BLaER1 treated with 17β-estradiol and CSF1 and Interleukin-3, amounts not matched to agents 10 nM and 100 nM (cell line): ENCODE measurements around the gene NCOA3.
"Not testable (repeated sequence)": the region's sequence is repeated elsewhere in the genome, so short reads cannot be mapped to it uniquely, and the experiment has no call there.

Source experiments
- H3K27ac ChIP-seq, 11 experiments: shearing (Covaris generic); formaldehyde crosslinking; 2 replicates each; pipeline ENCODE4 v1.8.1; 2022
- H3K27me3 ChIP-seq, 11 experiments: shearing (Covaris generic); formaldehyde crosslinking; 2 replicates each; pipeline ENCODE4 v1.8.1; 2022
- H3K36me3 ChIP-seq, 11 experiments: shearing (Covaris generic); formaldehyde crosslinking; 2 replicates each; pipeline ENCODE4 v1.8.1; 2022
- H3K4me1 ChIP-seq, 10 experiments: shearing (Covaris generic); formaldehyde crosslinking; 2 replicates each; pipeline ENCODE4 v1.8.1; 2022
- H3K4me2 ChIP-seq, 11 experiments: shearing (Covaris generic); formaldehyde crosslinking; 2 replicates each; pipeline ENCODE4 v1.8.1; 2022
- H3K4me3 ChIP-seq, 10 experiments: shearing (Covaris generic); formaldehyde crosslinking; 2 replicates each; pipeline ENCODE4 v1.8.1; 2022
- H3K9ac ChIP-seq, 11 experiments: shearing (Covaris generic); formaldehyde crosslinking; 2 replicates each; pipeline ENCODE4 v1.8.1; 2022
- H3K9me3 ChIP-seq, 11 experiments: shearing (Covaris generic); formaldehyde crosslinking; replicated peaks in 1 of 11; 2 replicates each; pipeline ENCODE4 v1.8.1; 2022
- H4K20me1 ChIP-seq, 11 experiments: shearing (Covaris generic); formaldehyde crosslinking; 2 replicates each; pipeline ENCODE4 v1.8.1; 2022
- Cebpa-rat ChIP-seq, 11 experiments: shearing (Covaris generic); IDR thresholded peaks; 2 replicates each; pipeline ENCODE4 v1.8.1; 2022

The NCOA3 gene

DNA sequence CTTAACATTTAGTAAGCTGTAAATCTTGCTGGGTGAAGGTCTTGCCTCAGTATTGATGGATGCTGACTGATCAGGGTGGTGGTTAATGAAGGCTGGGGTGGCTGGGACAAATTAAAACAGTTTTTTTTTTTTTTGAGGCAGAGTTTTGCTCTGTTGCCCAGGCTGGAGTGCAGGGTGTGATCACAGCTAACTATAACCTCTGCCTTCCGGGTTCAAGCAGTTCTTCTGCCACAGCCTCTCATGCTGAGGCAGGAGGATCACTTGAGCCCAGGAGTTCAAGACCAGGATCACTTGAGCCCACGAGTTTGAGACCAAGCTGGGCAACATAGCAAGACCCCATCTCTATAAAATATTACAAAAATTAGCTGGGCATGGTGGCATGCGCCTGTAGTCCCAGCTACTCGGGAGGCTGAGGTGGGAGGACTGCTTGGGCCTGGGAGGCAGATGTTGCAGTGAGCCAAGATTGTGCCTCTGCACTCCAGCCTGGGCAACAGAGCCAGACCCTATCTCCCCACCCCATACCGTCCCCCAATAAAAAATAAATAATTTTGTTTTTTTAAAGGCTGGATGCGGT, 67.2 kb downstream of the NCOA3 start:
- Histone ChIP-seq H4K20me1 (peaks cover 11 to 98% (median 56%) of the 10 kb centered on the region in 11 experiments; a peak in 21 of 22 replicates), H3K4me3 (no peak overlapping the region; a peak in 1 of 20 replicates), H3K9ac (no peak overlapping the region), H3K27ac (no peak overlapping the region), H3K36me3 (peaks cover 41 to 72% (median 51%) of the 10 kb centered on the region in 11 experiments), H3K4me1 (peaks cover 13 to 34% (median 22%) of the 10 kb centered on the region in 10 experiments; a peak in 19 of 20 replicates), H3K9me3 (peaks cover 35 to 52% (median 45%) of the 10 kb centered on the region in 11 experiments), H3K4me2 (no peak overlapping the region), H3K27me3 (no peaks in the 10 kb centered on the region)
- TF ChIP-seq Cebpa-rat (IDR thresholded peaks at IDR 0.05) = no peak

DNA sequence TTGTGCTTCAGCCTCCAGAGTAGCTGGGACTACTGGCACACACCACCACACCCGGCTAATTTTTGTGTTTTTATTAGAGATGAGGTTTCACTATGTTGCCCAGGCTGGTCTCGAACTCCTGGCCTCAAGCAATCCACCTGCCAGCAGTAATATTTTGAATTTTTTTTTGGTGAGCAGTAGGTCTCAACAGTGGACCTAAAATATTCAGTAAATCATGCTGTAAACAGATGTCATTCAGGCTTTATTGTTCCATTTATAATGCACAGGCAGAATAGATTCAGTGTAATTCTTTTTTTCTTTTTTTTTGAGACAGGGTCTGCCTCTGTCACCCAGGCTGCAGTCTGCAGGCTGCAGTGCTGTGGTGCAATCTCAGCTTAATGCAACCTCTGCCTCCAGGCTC, 69.7 kb downstream of the NCOA3 start:
- H3K4me1 ChIP-seq = peaks cover 24 to 41% (median 35%) of the 10 kb centered on the region in 10 experiments
- no peak overlapping the region for H3K27ac ChIP-seq
- no peaks in the 10 kb centered on the region for H3K27me3 ChIP-seq
- peaks cover 35 to 52% (median 45%) of the 10 kb centered on the region in 11 experiments for H3K9me3 ChIP-seq
- H3K4me3 ChIP-seq = 0 out of 20 replicates have a peak overlapping the region, but pooled peaks of 2 of the 10 experiments have one; percentile 3 to 4
- no peak for TF ChIP-seq Cebpa-rat (IDR thresholded peaks at IDR 0.05)
- H3K36me3 ChIP-seq = peaks cover 41 to 62% (median 51%) of the 10 kb centered on the region in 11 experiments
- no peak overlapping the region for H3K9ac ChIP-seq
- peaks cover 0 to 98% (median 33%) of the 10 kb centered on the region in 11 experiments; a peak in 16 of 22 replicates for H4K20me1 ChIP-seq
- H3K4me2 ChIP-seq = no peak overlapping the region

DNA sequence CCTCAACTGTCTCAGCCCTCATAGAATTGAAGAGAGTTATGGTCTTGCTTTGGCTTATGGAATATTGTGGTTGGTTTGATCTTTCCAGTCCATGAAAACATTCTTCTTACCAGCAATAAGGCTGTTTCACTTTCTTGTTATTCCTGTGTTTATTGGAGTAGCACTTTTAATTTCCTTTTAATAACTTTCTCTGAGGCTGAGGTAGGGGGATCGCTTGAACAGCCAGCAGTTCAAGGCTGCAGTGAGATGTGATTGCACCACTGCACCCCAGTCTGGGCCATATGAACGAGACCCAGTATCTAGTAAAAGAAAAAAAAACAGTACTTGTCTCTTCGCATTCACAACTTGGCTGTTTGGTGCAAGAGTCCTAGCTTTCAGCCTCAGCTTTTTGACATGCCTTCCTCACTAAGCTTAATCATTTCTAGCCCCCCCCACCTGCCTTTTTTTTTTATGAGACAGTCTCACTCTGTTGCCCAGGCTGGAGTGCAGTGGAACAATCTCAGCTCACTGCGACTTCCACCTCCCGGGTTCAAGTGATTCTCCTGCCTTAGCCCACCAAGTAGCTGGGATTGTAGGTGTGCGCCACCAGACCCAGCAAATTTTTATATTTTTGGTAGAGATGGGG, 70.5 kb downstream of the NCOA3 start:
- Histone ChIP-seq H4K20me1 (peaks cover 0 to 98% (median 32%) of the 10 kb centered on the region in 11 experiments; a peak in 13 of 22 replicates), H3K4me3 (no peak overlapping the region), H3K27ac (no peak overlapping the region), H3K27me3 (no peaks in the 10 kb centered on the region), H3K4me2 (no peak overlapping the region), H3K4me1 (peaks cover 31 to 49% (median 43%) of the 10 kb centered on the region in 10 experiments), H3K9ac (no peak overlapping the region), H3K9me3 (peaks cover 35 to 51% (median 45%) of the 10 kb centered on the region in 11 experiments), H3K36me3 (peaks cover 41 to 54% (median 50%) of the 10 kb centered on the region in 11 experiments)
- TF ChIP-seq Cebpa-rat (IDR thresholded peaks at IDR 0.05) = no peak

DNA sequence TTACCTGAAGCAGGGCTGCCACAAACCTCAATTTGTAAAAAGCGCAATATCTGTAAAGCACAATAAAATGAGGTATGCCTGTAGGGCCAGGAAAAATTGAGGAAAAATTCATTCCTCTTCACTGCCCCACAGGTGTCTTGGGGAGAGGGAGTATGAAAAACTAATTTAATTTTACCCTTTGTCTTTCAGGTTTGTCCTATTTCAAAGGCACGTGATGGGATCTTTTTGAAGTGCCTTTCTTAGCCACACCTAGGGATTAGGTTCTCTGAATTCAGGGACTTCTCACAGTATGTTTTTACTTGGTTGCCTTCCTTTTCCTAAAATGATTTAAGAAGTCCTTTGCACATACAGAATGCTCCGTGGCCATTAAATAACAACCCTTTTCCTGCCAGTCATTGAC, 71.9 kb downstream of the NCOA3 start:
- no peak overlapping the region for H3K27ac ChIP-seq
- peaks cover 37 to 57% (median 47%) of the 10 kb centered on the region in 10 experiments for H3K4me1 ChIP-seq
- H3K36me3 ChIP-seq = peaks cover 33 to 44% (median 40%) of the 10 kb centered on the region in 11 experiments
- peaks cover 0 to 98% (median 28%) of the 10 kb centered on the region in 11 experiments; a peak in 12 of 22 replicates for H4K20me1 ChIP-seq
- H3K4me3 ChIP-seq = no peak overlapping the region
- H3K9me3 ChIP-seq = peaks cover 32 to 45% (median 38%) of the 10 kb centered on the region in 11 experiments
- no peak for TF ChIP-seq Cebpa-rat (IDR thresholded peaks at IDR 0.05)
- no peak overlapping the region for H3K9ac ChIP-seq
- H3K27me3 ChIP-seq = no peaks in the 10 kb centered on the region
- H3K4me2 ChIP-seq = peak overlapping the region in 1 of 11 experiments; percentile 17; a peak in 2 of 22 replicates

DNA sequence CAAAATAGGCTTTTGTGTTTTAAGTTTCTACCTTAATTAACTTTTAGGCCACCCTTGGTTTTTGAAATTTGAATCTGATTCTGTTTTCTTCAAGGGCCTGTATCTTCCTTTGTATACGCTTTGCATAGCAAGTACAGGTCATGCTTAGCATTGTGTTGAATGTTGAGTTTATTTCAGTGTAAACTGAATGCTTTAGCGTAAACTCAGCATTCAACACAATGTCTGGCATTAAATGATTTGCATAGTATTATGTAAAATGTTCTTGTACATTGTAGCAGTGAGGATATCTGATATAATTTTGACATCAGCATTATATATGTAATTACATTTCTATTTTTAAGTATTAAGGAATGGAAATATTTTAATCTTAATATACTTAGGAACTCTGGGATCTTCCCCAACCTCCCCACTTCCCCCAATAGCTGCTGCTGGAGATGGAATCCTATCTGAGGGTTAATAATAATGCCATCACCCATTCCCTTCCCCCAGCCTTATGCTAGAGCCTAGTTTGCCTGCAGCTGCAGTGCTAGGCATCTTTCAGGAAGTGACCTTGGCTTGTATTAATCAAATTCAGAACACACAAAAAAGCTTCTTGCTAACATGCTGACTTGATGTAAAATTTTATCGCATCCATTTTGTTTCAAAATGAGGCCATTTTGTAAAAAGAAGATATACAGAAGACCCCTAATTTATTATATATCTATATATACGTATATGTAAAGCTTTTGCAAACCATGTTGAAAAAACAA, 73.1 kb downstream of the NCOA3 start:
- H3K36me3 ChIP-seq = peaks cover 21 to 36% (median 30%) of the 10 kb centered on the region in 11 experiments
- peaks cover 0 to 98% (median 38%) of the 10 kb centered on the region in 11 experiments; a peak in 14 of 22 replicates for H4K20me1 ChIP-seq
- peak overlapping the region in 8 of 11 experiments; percentile 0 to 55 (median 32); a peak in 10 of 22 replicates for H3K27ac ChIP-seq
- no peak overlapping the region for H3K9ac ChIP-seq
- H3K4me3 ChIP-seq = no peak overlapping the region
- H3K4me2 ChIP-seq = peak overlapping the region; percentile 39 to 86 (median 78); a peak in 20 of 22 replicates
- H3K4me1 ChIP-seq = peaks cover 38 to 63% (median 52%) of the 10 kb centered on the region in 10 experiments
- no peaks in the 10 kb centered on the region for H3K27me3 ChIP-seq
- TF ChIP-seq Cebpa-rat (IDR thresholded peaks at IDR 0.05) = no peak
- H3K9me3 ChIP-seq = peaks cover 20 to 32% (median 27%) of the 10 kb centered on the region in 11 experiments

GRCh38 chr20:47576516-47577033, 74.9 kb downstream of the NCOA3 start:
- no peaks in the 10 kb centered on the region for H3K27me3 ChIP-seq
- H3K27ac ChIP-seq = peak overlapping the region in 7 of 11 experiments; percentile 1 to 55 (median 46); a peak in 14 of 22 replicates
- H4K20me1 ChIP-seq = peaks cover 0 to 100% (median 41%) of the 10 kb centered on the region in 11 experiments; a peak in 14 of 22 replicates
- H3K9me3 ChIP-seq = peaks cover 2 to 15% (median 9%) of the 10 kb centered on the region in 11 experiments; a peak in 20 of 22 replicates
- peak overlapping the region in 4 of 11 experiments; percentile 11 to 33 (median 22); a peak in 4 of 22 replicates for H3K9ac ChIP-seq
- H3K4me3 ChIP-seq = peak overlapping the region in 2 of 10 experiments; percentile 25 to 35; a peak in 2 of 20 replicates
- H3K4me1 ChIP-seq = peaks cover 38 to 63% (median 52%) of the 10 kb centered on the region in 10 experiments
- H3K36me3 ChIP-seq = peaks cover 4 to 26% (median 13%) of the 10 kb centered on the region in 11 experiments
- H3K4me2 ChIP-seq = peak overlapping the region; percentile 66 to 86 (median 78)
- TF ChIP-seq Cebpa-rat (IDR thresholded peaks at IDR 0.05) = no peak

GRCh38 chr20:47577314-47577713, 75.6 kb downstream of the NCOA3 start:
- no peaks in the 10 kb centered on the region for H3K27me3 ChIP-seq
- H3K4me2 ChIP-seq = peak overlapping the region; percentile 66 to 86 (median 78)
- peak overlapping the region in 7 of 11 experiments; percentile 1 to 48 (median 42); a peak in 9 of 22 replicates for H3K27ac ChIP-seq
- no peak overlapping the region for H3K4me3 ChIP-seq
- H3K36me3 ChIP-seq = peaks cover 2 to 26% (median 8%) of the 10 kb centered on the region in 11 experiments; a peak in 15 of 22 replicates
- H3K9ac ChIP-seq = peak overlapping the region in 2 of 11 experiments; percentile 13 to 33; a peak in 2 of 22 replicates
- H3K4me1 ChIP-seq = peaks cover 38 to 63% (median 52%) of the 10 kb centered on the region in 10 experiments
- TF ChIP-seq Cebpa-rat (IDR thresholded peaks at IDR 0.05) = no peak
- H3K9me3 ChIP-seq = peaks cover 0 to 7% (median 2%) of the 10 kb centered on the region in 11 experiments; a peak in 8 of 22 replicates
- peaks cover 0 to 100% (median 38%) of the 10 kb centered on the region in 11 experiments; a peak in 14 of 22 replicates for H4K20me1 ChIP-seq

DNA sequence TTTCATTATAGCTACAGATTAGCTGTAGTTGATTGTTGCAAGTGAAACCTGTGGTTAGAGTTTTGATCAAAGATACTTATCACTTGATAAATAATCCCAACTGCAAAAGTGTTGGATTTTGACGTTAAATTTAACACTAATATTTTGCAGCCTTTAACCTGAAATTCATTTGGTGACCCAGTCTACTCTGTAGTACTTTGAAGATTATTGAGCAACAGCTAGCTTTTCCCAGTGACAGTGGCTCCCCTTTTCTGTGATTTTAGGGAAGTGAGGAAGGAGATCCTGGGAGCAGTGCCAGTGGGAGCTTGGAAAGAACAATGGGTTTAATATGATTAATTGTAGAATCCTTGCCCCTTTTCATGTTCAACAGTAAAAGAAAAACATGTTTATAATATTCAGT, 76.9 kb downstream of the NCOA3 start:
- Histone ChIP-seq H3K4me2 (peak overlapping the region in 5 of 11 experiments; percentile 13 to 79 (median 33); a peak in 6 of 22 replicates), H3K27ac (no peak overlapping the region), H3K27me3 (no peaks in the 10 kb centered on the region), H4K20me1 (peaks cover 0 to 100% (median 26%) of the 10 kb centered on the region in 11 experiments; a peak in 14 of 22 replicates), H3K4me3 (no peak overlapping the region), H3K9ac (no peak overlapping the region), H3K36me3 (peaks cover 7 to 36% (median 14%) of the 10 kb centered on the region in 11 experiments; a peak in 18 of 22 replicates), H3K4me1 (peaks cover 38 to 63% (median 50%) of the 10 kb centered on the region in 10 experiments), H3K9me3 (no peaks in the 10 kb centered on the region)
- TF ChIP-seq Cebpa-rat (IDR thresholded peaks at IDR 0.05) = no peak

- not testable (repeated sequence) for H3K4me2 ChIP-seq, H3K27ac ChIP-seq, H3K4me3 ChIP-seq, H3K27me3 ChIP-seq, H3K9ac ChIP-seq, H3K9me3 ChIP-seq
- peaks cover 21 to 58% (median 34%) of the 10 kb centered on the region in 11 experiments for H3K36me3 ChIP-seq
- peaks cover 0 to 100% (median 20%) of the 10 kb centered on the region in 11 experiments; a peak in 13 of 22 replicates for H4K20me1 ChIP-seq
- peaks cover 33 to 62% (median 44%) of the 10 kb centered on the region in 10 experiments for H3K4me1 ChIP-seq
Observed at GRCh38 chr20:47580686-47581085, 79.0 kb downstream of the NCOA3 start.
